GM18508 (cell line): ENCODE measurements around the gene ZNHIT2.

ENCODE experiments used
- ATAC-seq: cut with Tn5 transposase; IDR thresholded peaks from one replicate; pipeline ENCODE4 v1.9.1; 2021; ENCODE audit warnings: moderate number of reproducible peaks; ENCODE audit not compliant: insufficient read depth, unreplicated experiment

The ZNHIT2 gene

DNA sequence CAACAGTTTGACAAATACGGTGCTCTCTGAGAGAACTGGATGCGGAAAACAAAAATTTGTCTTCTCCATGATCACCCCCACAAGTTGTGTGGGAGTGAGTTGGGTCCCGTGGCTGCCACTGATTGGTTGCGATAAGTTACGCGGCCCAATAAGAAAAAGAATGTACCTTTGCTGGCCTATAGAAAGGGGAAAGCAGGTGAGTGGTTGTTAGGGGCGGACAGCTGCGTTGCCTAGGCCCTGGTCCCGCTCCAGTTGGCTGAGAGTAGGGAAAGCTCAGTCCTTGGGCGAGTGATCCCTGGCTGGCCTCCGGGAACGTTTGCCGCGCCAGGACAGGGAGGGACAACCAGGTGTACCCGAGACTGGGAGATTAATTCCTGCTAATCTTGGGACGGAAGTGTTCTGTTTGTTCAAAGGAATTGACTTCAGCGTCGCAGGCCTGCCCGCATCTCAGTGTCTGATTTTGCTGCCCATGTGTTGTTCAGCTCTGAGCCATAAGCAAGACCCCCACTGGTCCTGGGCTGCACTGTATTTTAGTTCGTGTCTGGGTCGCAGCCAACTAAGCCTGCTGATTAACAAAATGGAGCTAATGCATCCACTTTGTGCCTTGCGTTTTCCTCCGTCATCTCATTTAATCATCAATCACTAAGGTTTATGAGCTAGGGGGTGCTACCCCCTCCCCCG, 17.6 kb upstream of the ZNHIT2 start:
- peak; percentile 61 for ATAC-seq

DNA sequence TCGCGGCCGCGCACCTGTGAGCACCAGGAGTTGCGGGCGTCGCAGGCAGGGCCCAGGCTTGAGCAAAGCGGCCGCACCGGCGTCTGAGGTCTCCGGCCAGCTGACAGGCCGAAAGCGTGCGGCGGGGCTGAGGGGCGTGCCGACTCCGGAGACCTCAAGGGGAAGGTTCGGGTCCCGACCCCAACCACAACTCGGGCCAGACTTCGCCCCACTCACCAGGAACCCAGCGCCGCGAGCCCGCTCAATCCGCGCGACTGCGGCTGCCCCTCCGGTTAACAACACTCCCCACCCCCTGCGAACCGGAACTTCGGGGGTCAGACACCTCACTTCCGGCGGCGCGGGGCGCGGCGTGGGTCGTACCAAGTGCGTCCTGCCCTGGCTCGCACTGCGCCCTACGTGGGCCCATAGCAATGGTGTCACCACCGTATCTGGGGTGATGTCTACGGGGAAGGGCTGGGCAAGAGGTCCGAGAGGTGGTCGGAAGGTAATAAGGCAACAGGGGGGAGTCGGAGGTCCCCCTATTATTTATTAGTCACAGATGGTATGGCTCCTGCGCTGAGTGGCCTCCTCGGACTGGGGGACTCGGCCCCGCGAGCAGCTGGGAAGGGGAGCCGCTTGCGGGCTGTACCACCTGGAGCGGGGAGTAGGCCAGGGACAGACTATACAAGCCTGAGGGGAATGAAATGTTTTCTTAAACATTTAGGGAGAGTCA, 16.9 kb upstream of the ZNHIT2 start, which contains the start of gene SYVN1:
TSS of gene SYVN1 (minus strand) at position 280 of the 712 bp plus-strand sequence. CDS start 918 bp downstream, outside the sequence.
- ATAC-seq: peak; percentile 19

DNA sequence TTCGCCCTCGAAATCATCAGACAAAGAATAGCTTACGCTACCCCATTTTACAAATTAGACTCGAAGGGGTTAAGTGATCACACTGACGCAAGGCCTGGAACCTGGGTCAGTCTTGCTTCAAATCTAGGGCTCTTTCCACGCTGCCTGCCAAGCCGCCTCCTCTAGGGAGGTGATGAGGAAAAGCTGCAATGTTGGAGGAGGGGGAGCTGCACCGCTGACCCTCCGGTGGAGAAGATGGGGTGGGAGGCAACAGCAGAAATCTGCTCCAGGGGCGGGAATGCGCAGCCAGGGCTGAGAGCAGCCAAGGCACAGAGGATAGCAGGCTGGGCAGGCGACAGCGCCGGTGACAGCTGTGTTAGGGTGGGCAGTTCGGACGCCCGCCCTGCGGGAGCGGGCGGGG, 16.2 kb upstream of the ZNHIT2 start:
- no peak for ATAC-seq

DNA sequence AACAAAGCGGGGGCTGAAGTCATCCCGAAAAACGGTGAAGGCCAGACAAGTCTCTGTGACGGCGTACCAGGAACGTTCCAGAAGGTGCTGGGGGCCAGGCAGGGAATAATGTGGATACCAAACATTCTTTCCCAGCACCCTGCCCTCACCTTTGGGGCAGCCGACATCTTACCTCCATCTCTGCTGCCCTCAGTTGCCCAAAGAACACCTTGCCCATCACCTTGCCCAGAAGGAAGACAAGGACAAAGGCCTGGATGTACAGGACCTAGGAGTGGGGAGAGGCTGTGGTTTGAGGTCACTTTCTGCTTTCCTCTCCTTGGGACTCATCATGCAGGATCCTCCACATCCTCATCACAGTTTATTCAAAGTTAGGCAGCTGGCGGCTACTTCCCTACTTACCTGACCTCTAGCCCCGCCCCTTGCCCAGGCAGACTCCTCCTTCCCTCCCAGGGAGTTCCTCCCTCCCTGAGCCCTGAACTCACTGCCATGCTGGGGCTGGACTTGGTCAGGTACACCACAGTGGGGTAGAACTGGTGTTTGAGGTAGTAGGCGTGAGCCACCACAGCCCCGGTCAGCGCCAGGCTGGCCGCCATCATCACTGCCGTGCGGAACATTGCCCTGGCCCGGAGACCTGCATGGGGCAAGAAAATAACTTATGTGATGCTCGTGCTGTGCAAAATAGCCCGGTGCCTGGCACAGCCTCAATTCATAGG, 15.6 kb upstream of the ZNHIT2 start:
- ATAC-seq: no peak

DNA sequence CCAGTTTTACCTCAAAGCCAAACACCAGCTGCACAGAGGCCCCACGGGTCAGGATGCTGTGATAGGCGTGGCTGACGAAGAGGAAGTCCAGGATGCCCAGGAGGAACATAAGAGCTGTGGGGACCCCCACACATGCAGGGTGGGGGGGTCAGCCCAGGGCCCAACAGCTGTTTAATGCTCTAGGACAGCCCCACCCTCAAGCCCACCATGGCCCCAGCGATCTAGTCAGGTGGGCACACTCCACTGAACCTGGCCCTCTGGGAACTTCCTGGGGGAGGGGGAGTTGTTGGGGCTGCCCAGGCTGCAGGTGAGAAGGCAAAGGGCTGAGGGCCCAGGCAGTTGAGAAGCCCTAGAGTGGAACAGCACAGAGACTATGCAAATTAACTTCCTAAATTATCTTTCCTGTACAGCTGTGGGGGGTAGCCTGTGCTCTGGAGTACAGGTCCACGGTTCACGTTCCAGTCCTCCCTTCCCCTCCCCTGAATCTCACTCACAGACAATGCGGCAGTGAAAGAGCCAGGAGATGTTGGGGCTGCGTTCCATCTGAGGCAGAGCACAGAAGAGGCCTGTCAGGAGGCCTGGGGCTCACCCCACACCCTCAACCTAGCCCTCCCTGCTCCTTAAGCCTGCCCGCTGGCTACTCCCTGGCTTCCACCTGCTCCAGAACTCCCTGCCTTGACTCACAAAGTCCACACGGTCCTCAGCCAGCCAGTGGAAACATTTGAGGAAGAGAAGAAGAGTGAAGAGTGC, 14.9 kb upstream of the ZNHIT2 start:
- ATAC-seq: no peak

DNA sequence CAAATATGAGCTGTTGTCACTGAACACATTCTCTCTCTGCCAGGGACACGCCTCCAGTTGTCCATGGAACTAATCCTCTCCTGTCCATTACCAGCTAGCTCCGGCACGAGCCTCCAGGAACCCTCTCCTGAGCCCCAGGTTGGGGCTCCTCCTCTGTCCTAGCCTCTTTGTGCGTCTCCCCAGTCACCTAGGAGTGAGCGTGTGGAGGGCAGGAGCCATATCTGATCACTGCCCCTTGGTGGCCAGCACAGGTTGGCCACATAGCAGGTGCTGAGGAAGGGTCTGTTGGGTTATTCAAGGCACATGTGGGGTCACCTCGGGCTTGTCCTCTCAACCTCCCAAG, 14.4 kb upstream of the ZNHIT2 start:
- no peak for ATAC-seq

DNA sequence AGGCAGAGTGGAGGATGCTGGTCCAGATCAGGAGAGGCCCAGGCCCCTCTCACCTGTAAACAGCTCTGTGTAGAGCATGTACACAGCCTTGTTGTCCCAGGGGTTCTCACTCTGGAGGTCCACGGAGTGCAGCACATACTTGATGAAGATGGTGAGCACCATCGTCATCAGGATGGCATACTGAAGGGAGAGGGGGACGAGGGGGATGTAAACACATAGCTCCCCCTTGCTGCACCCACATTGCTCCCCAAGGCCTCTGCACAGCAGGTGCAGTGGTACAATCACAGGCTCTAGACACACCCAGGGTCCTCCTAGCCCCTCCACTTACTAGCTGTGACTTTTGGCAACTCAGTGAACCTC, 13.9 kb upstream of the ZNHIT2 start:
- no peak for ATAC-seq

- ATAC-seq: no peak
These were observed 13.3 kb upstream of the ZNHIT2 start for GRCh38 chr11:65130631-65131416.

DNA sequence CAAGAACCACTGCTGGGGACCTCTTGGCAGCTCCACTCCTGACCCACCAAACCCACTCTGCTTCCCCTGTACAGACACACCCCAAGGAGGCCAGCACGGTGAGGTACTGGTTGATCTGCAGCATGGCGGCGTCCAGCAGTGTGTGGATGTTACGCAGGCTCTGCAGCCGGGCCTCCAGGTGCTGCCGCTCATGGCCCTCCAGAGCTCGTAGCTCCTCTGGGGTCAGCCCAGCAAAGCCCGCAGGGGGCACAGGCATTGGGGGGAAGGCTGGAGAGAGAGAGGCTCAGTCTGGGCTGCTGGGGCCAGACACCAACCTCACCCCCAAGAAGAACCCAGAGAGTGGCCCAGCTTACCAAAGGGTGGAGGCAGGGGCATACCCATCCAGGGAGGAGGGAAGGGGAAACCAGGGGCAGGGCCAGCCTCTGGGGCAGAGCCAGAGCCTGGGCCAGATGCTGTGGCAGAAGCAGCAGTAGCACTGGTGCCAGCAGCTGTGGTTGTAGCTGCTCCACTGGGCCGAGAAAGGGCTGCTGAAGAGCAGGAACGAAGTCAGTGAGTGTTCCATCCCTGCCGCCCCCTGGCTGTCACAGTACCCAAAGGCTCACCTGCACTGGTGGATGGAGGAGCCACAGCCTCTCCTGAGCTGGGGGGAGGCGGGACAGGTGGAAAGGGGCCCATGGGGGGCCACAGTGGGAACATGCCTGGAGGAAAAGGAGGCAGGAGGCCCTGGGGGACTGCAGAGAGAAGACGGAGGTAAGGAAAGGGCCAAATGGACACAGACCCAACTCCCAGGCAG, 12.3 kb upstream of the ZNHIT2 start:
- ATAC-seq: no peak

DNA sequence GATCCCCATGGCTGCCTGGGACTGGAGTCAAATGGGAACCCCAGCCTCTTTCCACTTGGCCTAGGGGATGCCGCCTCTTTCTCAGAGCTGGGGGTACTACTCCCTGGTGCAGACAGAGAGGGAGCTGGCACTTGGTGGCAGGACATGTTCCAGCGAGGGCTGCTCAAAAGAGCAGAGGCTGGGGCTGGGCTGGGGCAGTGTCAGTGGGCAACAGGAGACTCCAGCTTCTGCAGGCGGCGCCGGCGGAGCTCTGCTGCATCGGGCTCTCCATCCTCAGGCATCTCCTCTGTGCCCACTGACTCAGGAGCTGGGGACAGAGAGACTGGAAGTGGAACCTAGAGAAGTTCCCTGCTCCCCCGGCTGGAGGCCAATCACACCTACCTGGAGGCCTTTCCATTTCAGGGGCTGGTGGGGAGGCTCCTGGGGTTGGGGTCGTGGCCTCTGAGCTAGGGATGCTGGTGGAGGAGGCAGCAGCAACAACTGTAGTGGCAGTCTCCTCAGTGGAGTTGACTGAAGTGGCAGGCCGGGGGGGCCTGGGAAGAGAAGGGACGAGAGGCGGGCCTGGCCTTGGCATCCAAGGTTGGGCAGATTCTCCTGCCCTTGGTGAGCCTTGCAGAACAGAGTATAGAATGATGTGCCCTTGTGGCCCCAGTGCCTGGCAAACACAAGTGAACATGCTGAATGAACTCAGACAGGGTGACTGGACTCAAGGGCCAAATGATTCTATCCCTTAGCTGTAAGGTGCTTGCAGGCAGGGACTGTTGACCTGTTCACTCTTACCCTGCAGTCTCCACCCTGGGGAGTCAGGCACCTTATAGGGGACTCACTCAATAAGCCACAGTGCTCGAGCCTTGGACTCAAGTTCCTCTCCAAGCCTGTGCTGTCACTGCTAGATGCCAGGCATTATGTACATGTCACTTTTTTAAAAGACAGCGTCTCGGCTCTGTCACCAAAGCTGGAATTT, 11.0 kb upstream of the ZNHIT2 start:
- no peak for ATAC-seq

DNA sequence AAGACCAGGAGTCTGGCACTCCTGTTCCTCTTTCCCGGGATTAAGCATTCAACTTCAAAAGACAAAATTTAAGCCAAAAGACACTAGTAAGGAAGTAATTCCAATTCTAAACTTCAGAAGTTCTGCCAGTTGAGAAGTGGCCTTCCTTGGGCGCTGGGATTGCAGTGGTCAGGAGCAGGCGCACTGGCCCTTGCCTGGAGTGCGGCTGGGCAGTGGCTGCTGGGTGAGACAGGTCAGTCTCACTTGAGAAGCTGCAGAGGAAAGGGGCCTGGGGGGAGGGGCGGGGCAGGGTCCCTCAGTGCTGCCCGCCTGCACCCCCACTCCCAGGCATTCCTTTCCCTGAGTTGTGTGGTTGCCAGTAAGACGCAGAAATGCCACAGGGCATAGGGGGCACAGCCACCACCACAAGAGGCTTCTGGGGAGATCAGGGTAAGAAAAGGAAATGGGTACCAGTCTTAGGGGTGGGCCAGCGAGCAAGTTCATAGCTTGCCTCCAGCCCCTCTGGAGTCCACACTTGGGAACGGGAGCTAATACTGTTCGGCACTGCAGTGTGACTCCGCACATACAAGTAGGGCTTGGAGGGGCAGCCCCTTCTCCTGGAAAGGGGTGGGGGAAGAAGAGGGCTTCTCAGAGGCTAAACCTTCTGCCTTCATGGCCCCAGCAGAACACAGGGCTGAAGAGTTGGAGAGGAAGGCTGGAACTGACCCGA, 10.1 kb upstream of the ZNHIT2 start:
- no peak for ATAC-seq

DNA sequence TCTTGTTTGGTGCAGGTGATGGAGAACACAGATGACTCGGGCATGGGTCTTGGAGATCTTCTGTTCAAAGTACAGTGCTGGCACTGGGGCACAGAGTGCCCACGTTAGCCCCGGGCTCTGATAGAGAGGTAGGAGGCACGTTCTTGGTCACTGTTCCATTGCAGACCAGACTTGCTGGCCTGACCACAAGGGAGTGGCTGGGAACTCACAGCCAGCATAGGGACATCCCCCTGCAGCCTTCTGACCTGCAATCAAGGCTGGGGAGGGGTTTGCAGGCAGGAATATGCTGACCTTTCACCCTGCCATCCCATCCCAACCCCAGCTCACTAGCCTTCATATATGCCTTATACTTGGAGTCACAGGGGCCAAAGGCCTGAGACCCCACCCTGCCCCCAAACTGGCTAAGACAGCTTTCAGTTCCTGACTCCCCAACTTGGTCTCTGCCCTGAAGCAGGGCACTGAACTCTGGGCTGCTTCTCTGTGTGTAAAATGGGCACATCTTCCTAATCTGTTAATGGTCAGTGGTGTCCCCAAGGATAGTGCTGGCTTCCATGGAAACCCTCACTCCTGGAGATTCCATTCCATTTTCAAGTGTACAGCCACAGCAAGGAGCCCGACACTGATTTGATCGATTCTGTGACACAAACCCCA, 9.2 kb upstream of the ZNHIT2 start:
- no peak for ATAC-seq

GRCh38 chr11:65125197-65126056, 7.9 kb upstream of the ZNHIT2 start:
- no peak for ATAC-seq

DNA sequence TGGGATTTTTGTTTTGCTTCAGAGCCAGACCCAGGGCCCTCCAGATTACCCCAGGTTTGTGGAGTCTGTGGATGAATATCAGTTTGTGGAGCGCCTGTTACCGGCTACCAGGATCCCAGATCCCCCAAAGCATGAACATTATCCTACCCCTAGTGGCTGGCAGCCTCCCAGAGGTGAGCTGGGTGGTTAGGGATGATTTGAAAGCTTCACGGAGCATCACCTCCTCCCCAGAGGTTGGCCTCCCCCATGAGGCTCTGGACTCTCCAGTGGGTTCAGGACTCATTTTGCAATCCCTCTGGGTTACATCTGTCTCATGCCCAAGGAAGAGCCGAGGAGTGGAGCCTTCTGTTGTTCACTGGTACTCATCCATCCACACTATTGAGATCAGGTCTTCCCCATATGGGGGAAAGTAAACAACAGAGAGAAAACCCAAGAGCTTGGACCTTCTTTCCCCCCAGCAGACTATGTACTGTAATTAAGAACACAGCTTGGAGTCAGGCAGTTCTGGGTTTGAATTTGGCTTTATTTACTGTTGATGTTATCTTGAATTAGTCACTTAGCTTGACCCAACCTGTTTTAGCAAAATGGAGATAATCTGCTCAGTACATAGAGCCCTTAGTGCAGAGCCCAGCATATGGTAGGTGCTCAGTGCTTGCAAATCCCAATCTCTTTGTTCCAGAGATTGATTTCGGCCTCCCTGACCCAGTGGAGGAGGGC, 7.1 kb upstream of the ZNHIT2 start:
- no peak for ATAC-seq

DNA sequence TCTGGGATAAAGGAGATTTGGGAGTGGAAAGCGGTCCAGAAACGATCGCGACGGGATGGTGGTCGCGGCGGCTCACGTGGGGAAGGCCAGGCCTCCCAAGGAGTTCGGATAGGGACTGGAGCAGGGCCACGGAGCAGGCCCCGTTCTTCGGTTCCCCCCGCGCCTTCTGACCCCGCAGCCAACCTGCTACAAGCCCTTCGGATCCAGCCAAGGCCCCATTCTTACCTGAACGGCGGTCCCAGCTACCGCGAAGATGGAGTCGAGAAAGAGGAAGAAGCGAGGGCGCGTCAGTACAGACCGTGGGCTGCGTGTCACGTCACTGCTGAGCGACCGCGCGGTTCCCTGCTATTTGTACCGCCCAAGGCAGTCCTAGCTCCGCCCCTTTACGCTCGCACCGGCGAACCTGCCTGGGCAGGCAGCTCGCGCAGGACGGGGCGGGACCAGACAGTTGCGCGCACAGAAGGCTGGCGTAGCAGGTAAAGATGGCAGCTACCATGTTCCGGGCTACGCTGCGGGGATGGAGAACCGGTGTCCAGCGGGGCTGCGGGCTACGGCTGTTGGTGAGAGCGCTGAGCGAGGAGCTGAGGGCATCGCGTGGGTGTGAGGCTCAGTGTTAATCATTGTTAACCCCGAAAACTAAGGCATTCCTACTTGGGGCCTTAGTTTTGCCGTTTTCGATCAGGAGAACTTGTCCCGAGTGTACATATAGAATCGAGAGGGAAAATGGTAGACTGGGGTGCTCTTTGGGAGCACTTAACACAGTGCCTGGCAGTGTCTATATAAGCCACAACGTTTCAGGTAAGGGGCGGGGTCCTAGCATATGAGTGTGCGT, 4.6 kb upstream of the ZNHIT2 start, which contains the start of the genes FAU and MRPL49:
TSS of gene FAU (minus strand) at position 270 of the 832 bp plus-strand sequence. CDS start 321 bp downstream, outside the sequence.
TSS of gene MRPL49 (plus strand) at position 457 of the 832 bp plus-strand sequence. CDS start at position 483, 26 bp downstream.
- peak; percentile 50 for ATAC-seq
